GM19455 (cell line): Measurements from ENCODE around the gene ART5.

ENCODE experiments used
- ATAC-seq: cut with Tn5 transposase; IDR thresholded peaks from one replicate; pipeline ENCODE4 v1.9.1; 2021; ENCODE audit not compliant: unreplicated experiment

Gene ART5, protein sequence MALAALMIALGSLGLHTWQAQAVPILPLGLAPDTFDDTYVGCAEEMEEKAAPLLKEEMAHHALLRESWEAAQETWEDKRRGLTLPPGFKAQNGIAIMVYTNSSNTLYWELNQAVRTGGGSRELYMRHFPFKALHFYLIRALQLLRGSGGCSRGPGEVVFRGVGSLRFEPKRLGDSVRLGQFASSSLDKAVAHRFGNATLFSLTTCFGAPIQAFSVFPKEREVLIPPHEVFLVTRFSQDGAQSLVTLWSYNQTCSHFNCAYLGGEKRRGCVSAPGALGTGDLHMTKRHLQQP

DNA sequence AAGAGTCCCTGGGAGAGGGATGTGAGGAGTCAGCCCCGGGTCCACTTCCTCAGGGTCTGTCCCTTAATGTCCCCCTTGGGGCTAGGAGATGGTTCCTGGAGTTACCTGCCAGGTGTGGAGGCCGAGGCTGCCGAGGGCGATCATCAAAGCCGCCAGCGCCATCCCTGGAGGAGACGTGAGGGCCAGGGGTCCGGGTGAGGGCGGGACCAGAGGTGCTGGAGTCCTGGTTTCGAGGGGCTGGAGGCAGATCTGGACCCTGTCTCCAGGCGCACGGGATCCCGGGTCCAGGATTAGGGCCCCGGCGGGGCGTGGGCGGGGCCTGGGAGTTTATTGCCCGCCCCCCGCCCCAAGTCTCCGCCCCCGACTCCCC lies at the start of gene ART5:
Gene ART5, minus strand, starts transcription at position 292 of the 370 bp plus-strand sequence. Its CDS starts 130 bp downstream, at position 162.
- ATAC-seq, result no peak

DNA sequence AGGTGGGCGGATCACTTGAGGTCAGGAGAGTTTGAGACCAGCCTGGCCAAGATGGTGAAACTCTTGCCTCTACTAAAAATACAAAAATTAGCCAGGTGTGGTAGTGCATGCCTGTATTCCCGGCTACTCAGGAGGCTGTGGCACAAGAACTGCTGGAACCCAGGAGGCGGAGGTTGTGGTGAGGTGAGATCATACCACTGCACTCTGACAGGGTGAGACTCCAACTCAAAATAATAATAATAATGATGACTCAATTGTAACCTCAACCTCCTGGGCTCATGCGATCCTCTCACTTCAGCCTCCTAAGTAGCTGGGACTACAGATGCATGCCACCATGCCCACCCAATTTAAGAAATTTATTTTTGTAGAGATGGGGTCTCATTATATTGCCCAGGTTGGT lies 45.0 kb upstream of the ART5 start:
- ATAC-seq, result no peak

DNA sequence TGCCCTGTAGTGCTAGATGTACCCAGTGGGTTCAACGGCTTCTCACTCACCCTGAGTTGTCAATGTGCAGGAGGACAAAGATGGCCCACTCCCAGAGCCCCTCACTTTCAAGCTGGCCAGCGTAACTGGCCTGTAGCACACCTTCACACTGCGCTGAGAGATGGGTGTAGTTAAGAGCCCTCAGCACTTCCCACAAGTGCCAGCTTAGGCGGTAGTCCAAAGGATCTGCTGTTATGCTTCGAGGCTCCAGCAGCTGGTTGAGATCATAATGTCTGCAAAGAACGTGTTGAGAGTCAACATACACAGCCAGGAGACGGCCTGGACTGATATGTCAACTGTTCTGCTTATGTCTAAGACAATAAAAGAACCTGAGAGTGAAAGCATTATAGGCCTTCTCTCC lies 44.1 kb upstream of the ART5 start:
- no peak for ATAC-seq

DNA sequence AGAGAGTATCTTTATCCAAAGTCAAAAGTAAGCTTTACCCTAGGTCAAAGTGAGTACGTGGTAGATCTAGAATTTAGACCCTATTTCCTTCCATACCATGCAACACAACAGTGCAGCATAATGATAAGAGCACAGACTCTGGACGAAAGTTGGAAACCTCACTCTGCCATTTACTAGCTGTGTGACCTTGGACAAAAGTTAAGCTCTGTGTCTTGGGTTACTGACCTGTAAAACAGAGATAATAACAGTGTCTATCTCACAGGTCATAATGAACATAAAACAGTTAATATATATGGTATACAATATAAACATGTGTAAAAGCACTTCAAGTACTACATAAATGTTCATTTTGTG lies 43.0 kb upstream of the ART5 start:
- no peak for ATAC-seq

DNA sequence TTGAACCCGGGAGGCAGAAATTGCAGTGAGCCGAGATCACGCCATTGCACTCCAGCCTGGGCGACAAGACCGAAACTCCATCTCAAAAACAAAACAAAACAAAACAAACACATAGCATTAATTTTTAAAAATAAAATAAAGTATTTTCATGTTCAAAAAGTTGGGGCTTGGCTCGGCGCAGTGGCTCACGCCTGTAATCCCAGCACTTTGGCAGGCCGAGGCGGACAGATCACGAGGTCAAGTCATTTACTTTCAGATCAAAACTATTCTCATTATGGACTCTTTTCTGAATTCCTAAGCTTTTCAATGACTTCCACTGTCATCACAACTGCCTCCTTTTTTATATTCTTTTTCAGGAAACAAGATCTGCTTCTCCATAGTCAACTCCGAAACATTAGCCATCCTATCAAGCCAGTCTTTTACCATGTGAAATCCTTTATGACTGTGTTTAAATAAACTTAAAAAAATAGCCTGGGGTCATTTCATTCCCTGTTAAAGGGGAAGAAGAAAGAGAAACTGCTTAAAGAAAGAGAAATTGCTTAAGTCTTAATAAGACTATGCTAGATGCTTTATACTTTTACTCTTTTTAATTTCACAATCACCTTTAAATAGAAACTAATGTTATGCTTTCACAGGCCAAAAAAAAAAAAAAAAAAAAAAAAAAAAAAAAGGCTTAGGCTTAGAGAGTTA lies 42.5 kb upstream of the ART5 start:
- ATAC-seq, result no peak

DNA sequence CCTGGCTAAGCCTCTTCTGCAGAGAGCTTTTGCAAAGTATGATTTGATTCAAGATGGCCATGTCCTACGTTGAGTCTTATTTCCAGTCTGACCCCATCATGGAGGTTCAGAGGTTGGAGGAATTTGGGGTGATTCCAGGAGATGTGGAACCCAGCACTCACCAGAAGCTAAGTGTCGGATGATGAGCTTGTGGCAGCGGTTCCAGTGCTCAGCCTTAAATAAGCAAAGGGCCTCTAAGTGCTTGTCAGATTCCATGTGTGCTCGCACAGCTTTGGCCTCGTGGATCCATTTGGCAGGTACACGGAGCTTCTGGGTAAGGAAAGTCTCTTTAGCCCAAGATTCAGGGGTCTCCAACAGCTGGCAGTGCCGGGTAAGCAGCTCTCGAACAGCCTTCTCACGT lies 41.2 kb upstream of the ART5 start:
- no peak for ATAC-seq

DNA sequence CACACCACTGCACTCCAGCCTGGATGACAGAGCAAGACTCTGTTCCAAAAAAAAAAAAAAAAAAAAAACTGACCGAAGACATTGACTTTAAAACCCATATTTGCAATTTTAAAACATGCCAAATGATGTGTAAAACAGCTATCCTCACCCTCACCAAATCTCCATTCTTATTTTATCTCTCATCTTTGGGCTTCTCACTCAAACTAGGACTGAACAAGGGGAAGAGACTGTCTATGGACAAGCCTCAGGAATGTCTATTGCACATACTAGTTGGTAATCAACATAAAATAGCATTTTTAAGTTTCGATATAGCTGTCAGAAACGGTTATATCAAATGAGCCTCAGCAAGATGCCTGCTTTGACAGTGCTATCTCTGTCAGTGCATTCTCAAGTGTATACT lies 37.3 kb upstream of the ART5 start:
- no peak for ATAC-seq

DNA sequence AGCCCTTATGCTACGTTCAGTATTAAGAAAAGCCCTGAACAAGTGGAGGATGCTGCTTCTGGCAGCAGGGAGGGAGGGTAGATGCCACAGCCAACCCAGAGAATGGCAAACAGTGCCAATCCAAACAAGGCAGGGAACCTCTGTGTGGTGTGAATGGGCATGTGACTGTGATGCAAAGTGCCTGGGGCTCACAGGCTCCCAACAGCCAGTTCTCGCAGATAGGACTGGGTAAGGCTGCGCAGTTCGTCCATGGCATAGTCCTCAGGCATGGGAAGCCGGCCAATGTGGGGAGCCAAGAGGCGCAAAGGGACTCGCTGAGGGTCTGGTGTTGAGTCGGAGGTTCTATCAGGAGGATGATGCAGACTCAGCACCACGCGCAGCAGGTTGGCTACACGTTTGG lies 34.2 kb upstream of the ART5 start:
- ATAC-seq, result no peak

DNA sequence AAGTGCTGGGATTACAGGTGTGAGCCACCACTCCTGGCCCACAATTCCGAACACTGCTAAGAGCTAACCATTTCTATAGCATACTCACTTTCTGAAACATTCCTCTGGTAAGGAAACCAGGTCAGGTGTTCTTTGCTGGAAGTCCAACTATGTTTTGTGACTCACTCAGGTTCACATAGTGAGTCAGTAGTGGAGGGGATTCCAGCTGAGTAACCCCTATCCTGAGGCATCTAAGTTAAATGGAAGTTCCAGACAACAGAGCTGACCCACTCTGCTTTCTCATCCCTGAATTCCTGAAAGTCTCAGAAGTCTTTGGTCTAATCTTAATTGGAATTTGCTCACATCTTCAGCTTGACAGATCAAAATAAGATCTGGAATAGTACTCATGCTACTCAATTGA lies 32.4 kb upstream of the ART5 start:
- ATAC-seq, result no peak

DNA sequence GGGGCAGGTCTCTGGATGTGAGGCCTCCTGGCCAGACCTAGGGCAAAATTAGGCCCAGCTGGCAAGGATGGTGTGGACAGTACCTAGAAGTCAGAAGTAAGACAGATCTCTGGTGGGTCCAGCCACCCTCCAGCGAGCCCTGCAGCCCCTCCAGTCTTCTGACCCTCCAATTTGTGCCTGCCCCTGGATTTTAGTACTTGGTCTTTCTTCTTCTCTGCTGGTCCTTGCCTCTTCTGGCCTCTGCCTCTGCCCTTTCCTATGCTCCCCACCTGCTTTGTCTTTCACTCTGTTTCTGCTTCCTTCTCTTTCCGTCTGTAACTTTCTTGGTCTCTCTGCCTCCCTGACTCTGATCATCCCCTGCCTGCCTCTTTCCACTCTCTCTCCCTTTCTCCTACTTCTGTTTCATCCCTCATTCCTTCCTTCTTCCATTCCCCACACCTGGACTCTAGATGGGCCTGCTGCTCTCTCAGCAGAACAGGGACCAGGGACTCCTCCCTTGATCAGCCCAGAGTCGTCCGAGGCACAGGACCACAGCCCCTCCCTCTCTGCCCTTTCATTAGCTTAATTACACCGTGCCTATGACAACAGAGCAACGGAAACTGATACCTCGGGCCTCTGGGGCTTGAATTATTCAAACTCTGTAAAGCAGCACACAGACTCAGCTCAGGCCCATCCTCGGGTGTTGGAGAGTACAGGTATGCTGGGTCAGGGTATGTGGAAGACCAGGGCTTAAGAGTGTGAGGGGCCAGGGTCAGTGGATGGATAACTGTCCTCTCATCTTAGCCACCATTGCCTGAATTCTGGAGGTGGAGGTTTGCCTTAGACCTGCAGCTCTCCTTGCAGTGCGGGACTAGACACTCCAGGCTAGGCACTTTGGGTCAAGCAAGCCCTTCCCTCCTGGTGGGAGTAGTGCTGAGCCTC lies 29.8 kb upstream of the ART5 start, which contains the start of gene CHRNA10:
Gene CHRNA10, minus strand, starts transcription at position 51 of the 921 bp plus-strand sequence. CDS start 72 bp downstream, outside the sequence.
- no peak for ATAC-seq

DNA sequence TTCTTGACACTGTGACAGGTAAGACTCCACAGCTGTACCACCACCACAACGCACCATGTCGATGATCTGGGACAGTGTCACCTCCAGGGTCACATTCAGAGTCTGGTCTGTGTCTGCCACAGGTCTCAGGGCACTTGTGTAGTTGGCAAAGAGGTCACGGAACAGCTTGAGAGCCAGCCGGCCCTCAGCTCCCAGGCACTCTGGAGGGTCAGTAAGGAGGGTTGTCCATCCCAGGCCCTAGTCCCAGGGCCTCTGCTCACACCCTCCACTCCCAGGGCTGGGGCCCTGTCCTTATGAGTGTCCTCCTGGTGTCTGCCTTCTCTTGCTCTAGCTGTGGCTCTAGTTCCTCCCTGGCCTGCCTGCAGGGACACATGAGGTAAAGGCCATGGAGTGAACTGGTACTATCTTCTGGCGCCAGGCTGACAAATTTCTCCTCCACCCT lies 28.0 kb upstream of the ART5 start:
- no peak for ATAC-seq

DNA sequence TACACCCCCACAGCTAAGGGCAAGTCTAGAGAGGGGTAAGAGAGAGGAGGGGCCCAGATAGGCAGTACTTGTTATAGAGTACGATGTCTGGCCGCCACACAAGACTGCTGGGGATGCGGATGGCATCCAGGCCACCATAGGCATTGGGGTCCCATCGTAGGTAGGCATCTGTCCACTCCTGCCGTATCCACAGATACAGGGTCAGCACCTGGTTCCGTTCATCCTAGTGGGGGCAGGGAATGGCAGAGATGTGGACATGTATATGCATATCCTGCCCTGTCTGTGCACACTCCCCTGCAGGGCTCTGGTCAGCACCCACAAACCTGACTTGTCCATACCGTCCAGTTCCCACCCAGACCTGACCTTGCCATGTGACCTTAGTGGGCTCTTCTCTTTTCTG lies 27.3 kb upstream of the ART5 start:
- ATAC-seq, result no peak

DNA sequence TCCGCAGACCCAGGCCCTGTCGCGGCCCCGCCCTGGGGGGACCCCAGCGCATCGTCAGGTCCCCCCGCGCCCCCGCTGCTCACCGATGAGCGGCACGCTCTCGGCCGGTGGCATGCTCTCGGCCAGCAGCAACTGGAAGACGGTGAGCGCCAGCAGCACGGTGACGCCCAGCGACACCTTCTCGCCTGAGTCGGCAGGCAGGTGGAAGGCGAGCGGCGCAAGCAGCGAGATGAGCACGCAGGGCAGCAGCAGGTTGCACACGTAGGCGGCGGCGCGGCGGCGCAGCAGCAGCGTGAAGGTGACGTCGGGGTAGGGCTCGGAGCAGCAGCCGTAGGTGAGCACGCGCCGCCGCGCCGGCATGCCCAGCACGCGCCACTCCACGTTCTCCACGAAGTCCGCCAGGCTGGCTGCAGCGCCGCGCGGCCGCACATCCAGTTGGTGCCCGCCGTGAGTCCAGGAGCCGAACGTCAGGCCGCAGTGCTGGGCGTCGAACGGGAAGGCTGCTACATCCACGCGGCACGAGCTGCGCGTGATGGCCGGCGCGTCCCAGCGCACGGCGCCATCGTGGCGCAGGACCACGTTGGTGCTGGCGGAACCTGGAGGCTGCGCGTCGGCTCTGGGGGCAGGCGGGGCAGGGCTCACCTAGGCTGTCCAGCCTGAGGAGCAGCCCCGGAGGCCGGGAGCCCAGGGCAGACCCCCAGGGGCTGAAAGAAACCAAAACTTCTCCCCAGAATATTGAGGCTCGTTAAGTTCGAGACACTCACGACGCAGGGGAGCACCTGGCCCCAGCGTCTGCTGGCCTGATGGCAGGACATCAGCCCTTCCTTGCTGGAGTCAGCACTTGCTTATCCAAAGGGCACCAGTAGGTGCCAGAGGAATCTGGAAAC lies 25.6 kb upstream of the ART5 start:
- no peak for ATAC-seq

DNA sequence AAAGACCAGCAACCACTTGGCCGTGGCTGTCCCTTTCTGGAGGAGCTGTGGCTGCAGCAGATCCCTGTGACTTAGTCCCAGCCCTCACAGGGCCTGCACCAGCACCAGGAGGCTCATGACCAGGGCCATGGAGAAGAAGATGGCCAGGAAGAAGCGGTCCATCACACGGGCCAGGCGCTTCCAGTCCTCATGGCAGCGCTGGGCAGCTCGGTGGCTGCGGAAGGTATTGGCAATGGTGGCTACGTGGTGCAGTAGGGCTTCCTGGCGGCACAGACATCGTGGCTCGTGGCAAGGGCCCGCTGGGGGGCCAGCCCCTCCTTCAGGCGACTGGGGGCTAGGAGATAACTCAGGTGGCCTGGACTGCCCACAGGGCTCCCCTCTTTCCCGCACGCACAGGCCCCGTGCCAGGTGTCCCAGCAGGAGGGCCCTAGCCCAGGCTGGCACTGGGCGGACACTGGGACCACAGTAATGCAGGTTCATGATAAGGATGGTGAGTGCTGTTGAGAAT lies 24.3 kb upstream of the ART5 start:
- ATAC-seq, result no peak

DNA sequence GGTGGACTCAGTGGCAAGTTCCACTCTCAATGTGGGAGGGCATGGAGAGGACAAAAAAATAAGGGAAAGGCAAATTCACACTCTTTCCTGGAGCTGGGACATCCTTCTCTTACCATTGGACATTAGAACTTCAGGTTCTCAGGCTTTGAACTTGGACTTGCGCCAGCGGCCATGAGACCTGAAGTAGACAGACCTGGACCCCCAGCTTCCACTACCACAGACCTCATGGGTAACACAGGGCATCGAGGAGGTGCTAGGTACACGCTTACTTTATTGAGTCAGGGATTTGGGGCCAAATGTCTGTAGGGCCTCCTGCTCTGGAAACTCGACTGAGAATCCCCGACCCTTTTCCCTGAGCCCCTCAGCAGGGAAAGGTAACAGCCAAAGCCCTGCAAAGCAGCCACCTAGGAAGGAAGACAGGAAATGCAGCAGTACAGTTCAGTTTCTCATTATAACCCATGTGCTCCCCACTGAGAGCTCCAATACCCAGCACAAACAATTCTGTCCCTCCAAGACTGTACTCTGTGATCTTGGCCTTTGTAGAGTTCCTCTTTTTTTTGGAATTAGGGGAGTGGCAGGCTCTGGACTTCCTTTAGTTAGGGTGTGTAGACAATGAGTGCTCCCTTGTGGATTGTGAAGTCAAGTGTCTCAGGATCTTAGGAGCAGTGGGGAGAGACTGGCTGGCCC lies 23.7 kb upstream of the ART5 start:
- ATAC-seq, result no peak

DNA sequence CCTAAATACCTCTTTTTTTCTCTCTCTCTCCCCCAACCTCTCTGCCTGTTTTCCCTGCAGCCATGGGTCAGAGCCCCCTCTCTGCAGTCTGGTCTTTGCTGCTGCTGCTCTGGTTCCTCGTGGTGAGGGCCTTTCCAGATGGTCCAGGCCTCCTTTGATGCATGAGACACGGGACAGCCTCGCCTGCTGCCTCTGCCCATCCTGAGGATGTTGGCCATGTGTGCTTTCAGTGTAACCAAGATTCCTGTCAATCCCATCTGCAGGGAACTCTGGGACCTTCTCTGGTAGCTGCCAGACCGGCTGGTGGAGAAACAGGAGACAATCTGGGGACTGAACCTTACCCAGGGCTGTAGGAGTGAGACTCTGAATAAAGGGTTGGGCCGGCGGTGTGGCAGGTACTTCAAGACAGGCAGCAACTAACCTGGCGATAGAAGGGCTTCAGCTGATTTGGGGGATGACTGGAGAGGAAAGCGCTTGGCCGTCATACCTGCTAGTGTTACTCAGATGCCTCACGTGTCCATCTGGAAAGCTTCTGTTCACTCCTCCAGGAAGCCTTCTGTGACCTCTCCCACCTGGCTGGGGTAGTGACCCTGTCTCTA lies 22.3 kb upstream of the ART5 start:
- no peak for ATAC-seq

DNA sequence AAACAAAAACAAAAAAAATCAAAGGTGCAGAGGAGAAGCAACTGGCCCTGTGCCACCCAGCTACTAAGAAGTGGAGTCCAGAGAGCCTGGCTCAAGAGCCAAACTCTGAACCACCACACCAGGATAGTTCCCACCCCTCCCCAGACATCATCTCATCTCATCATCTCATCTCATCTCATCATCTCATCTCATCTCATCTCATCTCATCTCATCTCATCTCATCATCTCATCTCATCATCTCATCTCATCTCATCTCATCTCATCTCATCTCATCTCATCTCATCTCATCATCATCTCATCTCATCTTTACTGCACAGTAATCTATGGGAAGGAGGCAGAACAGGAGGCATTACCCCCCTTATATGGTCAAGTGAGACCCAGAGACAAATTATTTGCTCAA lies 21.1 kb upstream of the ART5 start:
- ATAC-seq, result no peak

DNA sequence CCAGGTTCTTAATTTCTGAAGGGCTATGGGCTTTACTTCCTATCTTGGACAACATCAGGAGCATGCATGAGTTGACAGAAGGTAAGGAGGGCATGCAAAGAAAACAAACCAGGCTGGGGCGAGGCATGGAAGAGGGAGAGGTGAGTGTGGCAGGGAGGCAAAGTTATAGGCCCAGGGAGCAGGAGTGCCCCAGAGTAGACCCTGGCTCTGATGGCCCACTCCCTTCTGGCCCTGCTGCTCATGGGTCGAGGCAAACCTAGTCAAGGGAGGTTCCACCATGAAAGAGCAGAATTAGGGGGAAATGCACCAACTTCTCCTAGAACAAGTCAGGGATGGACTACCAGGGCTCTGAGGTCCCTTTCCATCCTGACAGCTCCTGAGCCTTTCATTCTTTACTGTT lies 19.2 kb upstream of the ART5 start:
- no peak for ATAC-seq
